GM23338 (cell line): ENCODE measurements around the gene RGN. TPM values are rescaled to one million over a fixed set of nuclear protein-coding genes. Genes with fewer than 3 reads are reported as not detected.
A peak's percentile ranks its signal among the peaks of the same experiment; 100 is the strongest.

ENCODE experiments used
- ATAC-seq: fragments of 200-7000 bp; cut with Tn5 transposase; 3 replicates; pipeline ENCODE4 v1.9.1; 2020
- DNase-seq: peaks from one replicate; pipeline ENCODE4 v3.0.0-alpha.2; 2015; ENCODE audit warnings: low spot score
- H2AFZ ChIP-seq: fragments of 200-600 bp; sonication (generic); 2 replicates; pipeline ENCODE4 v1.8.0; 2016; ENCODE audit warnings: antibody characterized with exemption, mild to moderate bottlenecking, moderate library complexity
- H3F3A ChIP-seq: fragments of 200-600 bp; sonication (generic); replicated peaks from 2 replicates; pipeline ENCODE4 v1.8.0; 2017; ENCODE audit warnings: antibody characterized with exemption, mixed run types, low read depth
- H3K27ac ChIP-seq: fragments of 200-600 bp; sonication (generic); 2 replicates; pipeline ENCODE4 v1.6.1; 2016; ENCODE audit warnings: low read depth
- H3K27me3 ChIP-seq: fragments of 200-600 bp; sonication (generic); 2 replicates; pipeline ENCODE4 v1.8.0; 2016; ENCODE audit warnings: mild to moderate bottlenecking, mixed run types, moderate library complexity; ENCODE audit not compliant: insufficient read depth
- H3K36me3 ChIP-seq: fragments of 200-600 bp; sonication (generic); 2 replicates; pipeline ENCODE4 v1.8.0; 2016; ENCODE audit warnings: mild to moderate bottlenecking; ENCODE audit not compliant: insufficient read depth
- H3K4me1 ChIP-seq: fragments of 200-600 bp; sonication (generic); 2 replicates; pipeline ENCODE4 v1.8.0; 2016; ENCODE audit warnings: mild to moderate bottlenecking, moderate library complexity; ENCODE audit not compliant: insufficient read depth
- H3K4me2 ChIP-seq: fragments of 200-600 bp; sonication (generic); 2 replicates; pipeline ENCODE4 v1.7.1; 2017; ENCODE audit warnings: mixed run types
- H3K4me3 ChIP-seq: fragments of 200-600 bp; sonication (generic); 2 replicates; pipeline ENCODE4 v1.6.1; 2016; ENCODE audit warnings: mixed run types
- H3K79me2 ChIP-seq: fragments of 200-600 bp; sonication (generic); replicated peaks from 2 replicates; pipeline ENCODE4 v1.8.0; 2017; ENCODE audit warnings: mild to moderate bottlenecking; ENCODE audit not compliant: insufficient read depth
- H3K9me2 ChIP-seq: fragments of 200-600 bp; sonication (generic); 2 replicates; pipeline ENCODE4 v1.8.0; 2017; ENCODE audit not compliant: insufficient read depth
- H4K20me1 ChIP-seq: fragments of 200-600 bp; sonication (generic); replicated peaks from 2 replicates; pipeline ENCODE4 v1.8.0; 2017; ENCODE audit warnings: mild to moderate bottlenecking; ENCODE audit not compliant: insufficient read depth
- H3K27ac Mint-ChIP-seq: 2 replicates; pipeline ENCODE4 v1.8.0; 2020; ENCODE audit warnings: inconsistent platforms, mild to moderate bottlenecking, moderate library complexity, mixed read lengths
- H3K27me3 Mint-ChIP-seq: 3 replicates; pipeline ENCODE4 v1.8.0; 2022; ENCODE audit warnings: low read depth, mild to moderate bottlenecking, moderate library complexity, mixed read lengths, inconsistent platforms; ENCODE audit not compliant: insufficient read depth, poor library complexity
- H3K36me3 Mint-ChIP-seq: 3 replicates; pipeline ENCODE4 v1.8.0; 2021; ENCODE audit warnings: low read depth, mild to moderate bottlenecking, inconsistent platforms, moderate library complexity, mixed read lengths
- H3K4me1 Mint-ChIP-seq: 3 replicates; pipeline ENCODE4 v1.8.0; 2020; ENCODE audit warnings: mild to moderate bottlenecking, inconsistent platforms, mixed read lengths
- H3K4me3 Mint-ChIP-seq: 3 replicates; pipeline ENCODE4 v1.8.0; 2021; ENCODE audit warnings: moderate library complexity, mild to moderate bottlenecking, inconsistent platforms, mixed read lengths
- H3K9me3 Mint-ChIP-seq: 3 replicates; pipeline ENCODE4 v1.8.0; 2020; ENCODE audit warnings: moderate library complexity, mild to moderate bottlenecking, inconsistent platforms, mixed read lengths
- CTCF ChIP-seq, 2 experiments: fragments of 200-600 bp in 1 of 2; sonication (generic) in 1 of 2; conservative IDR thresholded peaks; 2 replicates each; pipeline versions ENCODE4 v1.5.1 to v1.6.1; 2016 to 2017; ENCODE audit warnings: antibody characterized with exemption in 2 of 2, low read depth in 2 of 2, mild to moderate bottlenecking in 2 of 2, moderate library complexity in 1 of 2
- ETS1 ChIP-seq: IDR thresholded peaks from 2 replicates; pipeline ENCODE4 v1.6.1; 2016; ENCODE audit warnings: antibody characterized with exemption
- EZH2phosphoT487 ChIP-seq: fragments of 200-600 bp; sonication (generic); IDR thresholded peaks from one replicate; pipeline ENCODE4 v1.8.1; 2018; ENCODE audit warnings: antibody characterized with exemption; ENCODE audit not compliant: unreplicated experiment
- JUNB ChIP-seq: IDR thresholded peaks from one replicate; pipeline ENCODE4 v1.6.1; 2016; ENCODE audit warnings: antibody characterized with exemption; ENCODE audit not compliant: unreplicated experiment
- POLR2AphosphoS5 ChIP-seq: IDR thresholded peaks from 2 replicates; pipeline ENCODE4 v1.6.1; 2016; ENCODE audit warnings: antibody characterized with exemption, low read depth
- STAT1 ChIP-seq: IDR thresholded peaks from one replicate; pipeline ENCODE4 v1.6.1; 2016; ENCODE audit warnings: antibody characterized with exemption; ENCODE audit not compliant: unreplicated experiment
- ZNF462 ChIP-seq: fragments of 250-450 bp; sonication (Bioruptor Pico); IDR thresholded peaks from 2 replicates; pipeline ENCODE4 v1.5.0; 2020; ENCODE audit warnings: mild to moderate bottlenecking, moderate library complexity
- polyA plus RNA-seq: library from polyadenylated mRNA; unstranded; fragments of >200 nt; fragmentation: Nextera tagmentation; extraction: Ambion mirVana; gene quantifications from 2 replicates; pipeline ENCODE4 v1.2.1, GENCODE V29; 2016
- total RNA-seq: library from RNA; depleted of rRNA; stranded (reverse); fragments of >200 nt; shearing (Covaris generic); gene quantifications from 2 replicates; pipeline ENCODE4 v1.2.3, GENCODE V29; 2014

The RGN gene
- total and polyA plus RNA-seq, 2 experiments from 2014 or later = 5.5 to 6.7 TPM

- TF ChIP-seq POLR2AphosphoS5 (no peak), ETS1 (no peak), ZNF462 (CRISPR knock-in tag) (no peak), JUNB (no peak), EZH2phosphoT487 (no peak), CTCF (conservative IDR thresholded peaks at IDR 0.05; ENCODE audit: low read depth in 2 of 2) (no peak), STAT1 (no peak)
- Mint-ChIP-seq H3K9me3 (peaks cover 2% of the 10 kb centered on the region; the same call in 1 of the 3 replicates), H3K4me1 (peaks cover 21% of the 10 kb centered on the region; the same call in 2 of the 3 replicates), H3K36me3 (no peaks in the 10 kb centered on the region), H3K27me3 (peaks cover 3% of the 10 kb centered on the region), H3K4me3 (no peak overlapping the region), H3K27ac (no peak overlapping the region; the same call in 1 of the 2 replicates)
- Histone ChIP-seq H3K36me3 (0 out of 2 replicates have a peak, but pooled peaks cover 2% of the 10 kb centered on the region), H4K20me1 (no peaks in the 10 kb centered on the region), H3K79me2 (no peaks in the 10 kb centered on the region), H3K4me3 (no peak overlapping the region), H3K4me1 (peaks cover 10% of the 10 kb centered on the region; the same call in 1 of the 2 replicates), H2AFZ (no peak overlapping the region), H3K9me2 (0 out of 2 replicates have a peak, but pooled peaks cover 5% of the 10 kb centered on the region), H3K27me3 (no peaks in the 10 kb centered on the region), H3K27ac (peak overlapping the region; percentile 92), H3F3A (0 out of 2 replicates have a peak, but pooled peaks cover 3% of the 10 kb centered on the region), H3K4me2 (no peak overlapping the region)
- DNase-seq = peak; percentile 43
- ATAC-seq = no peak; the same call in 1 of the 3 replicates
Observed at GRCh38 chrX:47097018-47097417, 18.8 kb downstream of the RGN start.
